Stimulated activated CD4-positive, alpha-beta T cell treated with anti-CD3 and anti-CD28 coated beads, Interleukin-12 subunit alpha, Interleukin-12 subunit beta, amount 100 ng/mL, for 4 hours (primary cell): ENCODE data around the gene SLC7A8.
"Not testable (repeated sequence)": the region's sequence is repeated elsewhere in the genome, so short reads cannot be mapped to it uniquely, and the experiment has no call there.

Source experiments
- DNase-seq: peaks from one replicate; pipeline ENCODE4 v3.0.0-alpha.2; 2020

The SLC7A8 gene

GRCh38 chr14:23183479-23183878, at the start of gene SLC7A8:
SLC7A8 (minus strand) TSS chr14:23183660; CDS start chr14:23182914, 746 bp downstream.
- peak; percentile 12 for DNase-seq

GRCh38 chr14:23232241-23232808, 48.9 kb upstream of the SLC7A8 start:
- not testable (repeated sequence) for DNase-seq

DNA sequence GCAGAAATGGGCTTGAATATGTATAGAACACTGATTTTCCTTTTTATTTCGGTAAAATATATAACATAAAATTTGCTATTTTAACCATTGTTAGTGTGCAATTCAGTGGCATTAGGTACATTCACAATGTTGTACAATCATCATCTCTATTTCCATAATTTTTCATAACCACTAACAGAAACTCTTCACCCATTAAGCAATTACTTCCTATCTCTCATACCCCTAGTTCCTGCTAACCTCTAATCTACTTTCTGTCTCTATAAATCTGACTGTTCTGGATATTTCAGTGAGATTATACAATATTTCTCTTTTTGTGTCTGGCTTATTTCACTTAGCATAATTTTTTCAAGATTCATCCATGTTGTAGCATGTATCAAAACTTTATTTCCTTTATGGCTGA, 45.4 kb upstream of the SLC7A8 start:
- no peak for DNase-seq

DNA sequence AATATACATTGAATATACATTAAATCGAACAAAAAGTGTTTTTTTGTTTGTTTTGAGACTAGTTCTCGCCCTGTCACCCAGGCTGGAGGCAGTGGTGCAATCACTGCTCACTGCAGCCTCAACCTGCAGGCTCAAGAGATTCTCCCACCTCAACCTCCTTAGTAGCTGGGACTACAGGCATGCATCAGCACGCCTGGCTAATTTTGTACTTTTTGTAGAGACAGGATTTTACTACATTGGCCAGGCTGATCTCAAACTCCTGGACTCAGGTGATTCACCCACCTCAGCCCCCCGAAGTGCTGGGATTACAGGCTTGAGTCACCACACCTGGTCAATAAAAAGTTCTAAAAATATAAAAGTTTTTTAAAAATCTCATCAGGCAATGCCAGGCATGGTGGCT, 44.1 kb upstream of the SLC7A8 start:
- DNase-seq, result no peak

DNA sequence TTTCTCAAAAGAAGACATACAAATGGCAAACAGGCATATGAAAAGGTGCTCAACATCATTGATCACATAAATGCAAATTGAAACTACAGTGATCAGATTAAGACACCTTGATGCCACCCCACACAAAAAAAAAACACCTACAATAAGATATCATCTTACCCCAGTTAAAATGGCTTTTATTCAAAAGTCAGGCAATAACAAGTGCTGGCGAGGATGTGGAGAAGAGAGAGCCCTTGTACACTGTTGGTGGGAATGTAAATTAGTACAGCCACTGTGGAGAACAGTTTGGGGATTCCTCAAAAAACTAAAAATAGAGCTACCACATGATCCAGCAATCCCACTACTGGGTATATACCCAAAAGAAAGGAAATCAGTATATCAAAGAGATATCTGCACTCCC, 41.5 kb upstream of the SLC7A8 start:
- not testable (repeated sequence) for DNase-seq

DNA sequence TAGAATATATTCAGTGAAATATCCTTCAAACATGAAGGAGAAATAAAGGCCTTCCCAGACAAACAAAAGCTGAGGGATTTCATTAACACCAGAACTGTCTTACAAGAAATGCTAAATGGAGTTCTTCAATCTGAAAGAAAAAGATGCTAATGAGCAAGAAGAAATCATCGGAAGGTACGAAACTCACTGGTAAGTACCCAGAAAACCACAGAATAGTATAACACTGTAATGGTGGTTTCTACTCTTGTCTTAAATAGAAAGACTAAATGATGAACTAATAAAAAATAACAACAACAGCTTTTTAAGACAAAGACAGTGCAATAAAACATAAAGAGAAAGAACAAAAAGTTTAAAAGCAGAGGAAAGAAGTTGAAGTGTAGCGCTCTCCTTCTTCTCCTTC, 35.6 kb upstream of the SLC7A8 start:
- DNase-seq, result no peak

GRCh38 chr14:23217032-23218020, 33.9 kb upstream of the SLC7A8 start:
- DNase-seq, result no peak

GRCh38 chr14:23215421-23215820, 32.0 kb upstream of the SLC7A8 start:
- no peak for DNase-seq

DNA sequence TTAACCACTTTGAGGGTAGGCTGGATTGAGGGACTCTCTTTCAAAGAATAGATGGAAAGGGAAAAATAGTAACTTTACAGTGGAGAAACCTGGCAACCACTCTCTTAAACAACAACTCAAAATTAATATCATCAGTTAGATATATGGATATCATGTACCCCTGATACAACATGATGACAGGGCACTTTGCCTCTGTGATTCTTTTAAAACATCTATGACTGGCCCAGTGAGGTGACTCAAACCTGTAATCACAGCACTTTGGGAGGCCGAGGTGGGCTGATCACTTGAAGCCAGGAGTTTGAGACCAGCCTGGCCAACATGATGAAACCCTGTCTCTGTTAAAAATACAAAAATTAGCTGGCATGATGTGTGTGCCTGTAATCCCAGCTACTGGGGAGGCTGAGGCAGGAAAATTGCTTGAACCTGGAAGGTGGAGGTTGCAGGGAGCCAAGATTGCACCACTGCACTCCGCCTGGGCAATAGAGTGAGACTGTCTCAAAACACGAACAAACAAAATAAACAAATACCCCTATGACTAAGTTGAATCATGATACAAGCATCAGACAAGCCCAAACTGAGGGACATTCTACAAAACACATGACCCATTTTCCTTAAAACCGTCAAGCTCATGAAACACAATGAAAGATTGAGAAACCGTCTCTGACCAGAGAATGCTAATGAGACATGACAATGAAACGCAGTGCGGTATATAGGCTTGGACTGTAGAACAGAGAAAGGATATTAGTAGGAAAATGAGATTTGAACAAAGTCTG, 26.4 kb upstream of the SLC7A8 start:
- DNase-seq, result no peak

DNA sequence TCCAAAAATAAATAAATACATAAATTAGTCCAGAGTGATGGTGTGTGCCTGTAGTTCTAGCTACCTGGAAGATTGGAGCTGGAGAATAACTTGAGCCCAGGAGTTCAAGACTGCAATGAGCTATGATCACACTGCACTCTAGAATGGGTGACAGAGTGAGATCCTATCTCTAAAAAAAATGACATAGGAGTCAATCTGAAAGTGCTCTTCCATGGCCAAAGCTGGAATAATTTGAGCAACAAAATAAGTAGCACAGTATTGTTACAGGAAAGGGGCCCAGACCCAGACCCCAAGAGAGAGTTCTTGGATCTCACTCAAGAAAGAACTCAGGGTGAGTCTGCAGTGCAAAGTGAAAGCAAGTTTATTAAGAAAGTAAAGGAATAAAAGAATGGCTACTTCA, 24.9 kb upstream of the SLC7A8 start:
- DNase-seq, result no peak

DNA sequence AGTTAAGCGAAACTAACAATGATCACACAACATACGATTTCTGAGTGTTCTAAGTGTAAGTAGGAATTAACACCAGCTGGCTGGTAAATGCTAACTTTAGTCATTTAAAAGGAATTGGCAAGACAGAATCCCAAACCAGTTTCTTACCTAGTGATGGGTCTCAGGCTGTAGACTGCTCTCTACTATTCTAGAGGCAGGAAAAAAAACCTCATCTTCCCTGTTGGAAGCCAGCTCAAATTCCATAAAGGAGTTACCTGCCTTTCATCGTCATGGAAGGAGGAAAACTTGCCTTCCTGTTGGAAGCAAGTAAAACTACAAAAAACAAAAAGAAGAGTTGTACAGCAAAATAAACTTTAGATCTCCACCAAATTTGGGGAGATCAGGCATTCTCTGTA, 23.7 kb upstream of the SLC7A8 start:
- no peak for DNase-seq

- no peak for DNase-seq
Observed at GRCh38 chr14:23206422-23207145, 23.1 kb upstream of the SLC7A8 start.

DNA sequence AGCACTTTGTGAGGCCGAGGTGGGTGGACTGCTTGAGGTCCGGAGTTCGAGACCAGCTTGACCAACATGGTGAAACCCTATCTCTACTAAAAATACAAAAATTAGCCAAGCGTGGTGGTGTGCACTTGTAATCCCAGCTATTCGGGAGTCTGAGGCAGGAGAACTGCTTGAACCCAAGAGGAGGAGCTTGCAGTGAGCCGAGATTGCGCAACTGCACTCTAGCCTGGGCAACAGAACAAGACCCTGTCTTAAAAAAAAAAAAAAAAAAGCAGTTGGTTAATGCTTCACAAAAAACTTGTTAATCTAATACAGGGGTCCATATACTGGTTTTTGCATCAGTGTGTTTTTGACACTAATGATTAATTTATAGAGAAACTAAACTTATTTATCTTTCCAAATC, 18.5 kb upstream of the SLC7A8 start:
- no peak for DNase-seq

DNA sequence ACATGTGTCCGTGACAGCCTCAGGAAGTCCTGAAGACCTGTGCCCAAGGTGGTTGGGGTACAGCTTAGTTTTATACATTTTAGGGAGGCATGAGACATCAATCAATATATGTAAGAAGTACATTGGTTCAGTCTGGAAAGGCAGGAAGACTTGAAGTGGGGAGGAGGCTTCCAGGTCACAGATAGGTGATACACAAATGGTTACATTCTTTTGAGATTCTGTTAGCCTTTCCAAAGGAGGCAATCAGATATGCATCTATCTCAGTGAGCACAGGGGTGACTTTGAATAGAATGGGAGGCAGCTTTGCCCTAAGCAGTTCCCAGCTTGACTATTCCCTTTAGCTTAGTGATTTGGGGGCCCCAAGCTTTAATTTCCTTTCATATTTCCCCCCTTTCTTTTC, 15.7 kb upstream of the SLC7A8 start:
- DNase-seq, result not testable (repeated sequence)

- DNase-seq, result not testable (repeated sequence)
Observed at GRCh38 chr14:23196487-23196886, 13.0 kb upstream of the SLC7A8 start.

- DNase-seq, result no peak
Observed at GRCh38 chr14:23195552-23196101, 12.2 kb upstream of the SLC7A8 start.

DNA sequence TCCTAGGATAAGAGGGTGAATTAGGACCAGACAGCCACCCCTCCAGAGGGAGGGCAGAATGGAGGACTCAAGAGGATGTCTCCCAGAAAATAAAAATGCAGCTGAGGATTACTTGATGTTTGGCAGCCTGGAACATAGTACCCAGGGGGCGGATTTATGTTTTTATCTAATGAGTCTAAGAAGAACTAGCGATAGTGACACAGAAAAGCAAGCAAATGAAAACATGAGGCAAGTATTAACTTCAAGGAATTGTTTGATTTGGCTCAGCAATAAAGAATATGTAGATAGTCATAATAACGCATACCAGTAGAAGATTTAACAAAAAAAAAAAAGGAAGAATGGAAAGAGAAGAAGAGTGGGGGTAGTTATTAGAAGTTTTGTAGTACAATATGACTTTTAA, 10.0 kb upstream of the SLC7A8 start:
- DNase-seq, result no peak

DNA sequence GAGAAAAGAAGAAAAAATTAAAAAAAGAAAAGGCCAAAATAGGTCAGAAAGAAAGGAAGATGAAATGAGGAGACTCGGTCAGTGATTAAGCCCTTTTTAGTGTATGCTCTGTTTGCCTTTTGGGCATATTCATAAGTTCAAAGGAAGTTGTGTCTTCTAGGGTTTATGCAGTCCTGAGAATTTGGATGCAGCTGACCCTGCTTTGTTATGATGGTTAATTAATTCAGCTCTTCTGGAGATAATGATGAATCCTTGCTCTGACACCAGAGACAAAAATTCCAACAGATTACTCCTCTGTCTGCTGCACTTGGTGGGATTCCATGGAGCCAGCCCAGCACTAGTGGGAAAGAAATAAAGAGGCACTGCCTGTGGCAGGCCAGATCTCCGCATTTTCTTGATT, 4.5 kb upstream of the SLC7A8 start:
- no peak for DNase-seq

DNA sequence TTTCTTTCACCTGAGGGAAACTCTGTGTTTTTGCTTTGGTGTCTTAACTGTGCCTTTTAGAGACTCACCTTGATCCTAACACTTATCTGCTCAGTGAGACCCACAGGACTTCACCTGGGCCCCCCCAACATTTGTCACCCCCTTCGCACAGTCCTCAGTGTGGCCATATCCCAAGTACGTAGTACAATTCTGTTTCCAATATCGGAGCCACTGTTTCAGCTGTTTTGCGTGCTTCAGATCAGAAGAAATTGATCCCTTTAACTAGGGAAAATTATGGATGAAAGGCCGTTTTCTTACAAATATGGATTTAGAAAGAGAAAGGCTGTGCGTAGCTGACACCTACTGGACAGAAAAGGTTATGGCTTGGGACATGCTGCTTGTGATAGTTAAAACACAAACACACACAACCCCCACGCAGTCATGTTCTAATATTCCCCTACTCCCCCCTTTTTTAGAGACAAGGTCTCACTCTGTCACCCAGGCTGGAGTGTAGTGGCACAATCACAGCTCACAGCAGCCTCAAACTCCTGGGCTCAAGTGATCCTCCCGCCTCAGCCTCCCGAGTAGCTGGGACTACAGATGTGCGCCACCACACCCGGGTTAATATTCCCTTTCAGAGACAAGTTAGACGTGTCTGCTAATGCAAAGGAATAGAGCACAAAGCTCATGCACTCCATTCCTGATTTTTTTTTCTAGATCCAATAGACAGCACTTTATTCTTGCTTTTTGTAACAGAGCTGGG, 3.6 kb upstream of the SLC7A8 start:
- DNase-seq, result no peak

- DNase-seq, result no peak
Observed at GRCh38 chr14:23185063-23185462, 1.6 kb upstream of the SLC7A8 start.

- no peak for DNase-seq
Observed at GRCh38 chr14:23183158-23183470, 346 bp downstream of the SLC7A8 start.
